ENCODE data around the gene ITGA8.
"Not testable (repeated sequence)": the region's sequence is repeated elsewhere in the genome, so short reads cannot be mapped to it uniquely, and the experiment has no call there.

ITGA8 gene

GRCh38 chr10:15570738-15571339 is 148.9 kb downstream of the ITGA8 start:
- CTCF ChIA-PET, result interaction anchor here (0.7 kb wide), 1 partner anchor 16 kb away, joined by 6 read pairs; no protein-coding TSS in a partner anchor
- POLR2A ChIA-PET (ENCODE audit: low non-redundant PET), result no interaction called here
- DNase-seq (ENCODE audit: low spot score), result no peak
- no peak overlapping the region for H3K27ac ChIP-seq
- TF ChIP-seq CTCF (conservative IDR thresholded peaks at IDR 0.05; ENCODE audit: low read depth), result no peak

DNA sequence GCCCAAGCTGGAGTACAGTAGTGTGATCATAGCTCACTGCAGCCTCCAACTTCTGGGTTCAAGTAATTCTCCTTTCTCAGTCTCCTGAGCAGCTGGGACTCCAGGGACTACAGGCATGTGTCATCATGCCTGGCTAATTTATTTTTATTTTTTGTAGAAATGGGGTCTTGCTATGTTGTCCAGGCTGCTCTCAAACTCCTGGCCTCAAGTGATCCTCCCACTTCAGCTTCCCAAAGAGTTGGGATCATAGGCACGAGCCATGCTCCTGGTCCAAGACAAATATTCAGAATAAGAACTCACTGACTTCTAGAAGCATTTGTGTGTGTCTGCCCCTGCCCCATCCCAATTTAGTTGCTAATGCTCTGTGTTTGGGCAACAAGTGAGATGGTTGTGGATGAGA is 151.8 kb downstream of the ITGA8 start:
- ChIA-PET CTCF (interaction anchor here (0.6 kb wide), 1 partner anchor 972 kb away, joined by 3 read pairs; no protein-coding TSS in a partner anchor), POLR2A (ENCODE audit: low non-redundant PET) (no interaction called here)
- DNase-seq (ENCODE audit: low spot score), result no peak
- no peak overlapping the region for H3K27ac ChIP-seq
- TF ChIP-seq CTCF (conservative IDR thresholded peaks at IDR 0.05; ENCODE audit: low read depth), result no peak

DNA sequence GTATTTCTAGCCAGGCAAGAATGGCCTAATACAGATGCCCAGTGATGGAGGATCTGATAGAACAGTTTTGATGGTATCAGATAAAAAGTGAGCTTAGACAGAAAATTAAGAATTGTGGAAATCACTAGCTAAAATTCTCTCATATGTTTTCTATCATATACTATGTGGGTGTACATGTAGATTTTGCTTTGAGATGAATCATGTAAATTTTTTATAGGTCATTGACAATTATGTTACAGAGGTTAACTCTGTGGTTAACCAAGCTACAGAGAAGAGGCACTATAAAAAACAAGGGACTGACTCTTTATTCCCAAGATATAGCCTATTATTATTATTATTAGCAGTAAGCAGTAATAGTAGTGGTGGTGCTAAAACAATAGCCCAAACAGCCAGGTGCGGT is 156.5 kb downstream of the ITGA8 start:
- ChIA-PET CTCF (no interaction called here), POLR2A (ENCODE audit: low non-redundant PET) (no interaction called here)

GRCh38 chr10:15562578-15562977 is 157.1 kb downstream of the ITGA8 start:
- ChIA-PET POLR2A (ENCODE audit: low non-redundant PET) (no interaction called here), CTCF (no interaction called here)
- TF ChIP-seq CTCF (conservative IDR thresholded peaks at IDR 0.05; ENCODE audit: low read depth), result no peak
- no peak overlapping the region for H3K27ac ChIP-seq
- no peak for DNase-seq (ENCODE audit: low spot score)

More for the DNA sequence above, 156.5 kb downstream of the ITGA8 start:
- DNase-seq (ENCODE audit: low spot score), result no peak
- no peak overlapping the region for H3K27ac ChIP-seq
- TF ChIP-seq CTCF (conservative IDR thresholded peaks at IDR 0.05; ENCODE audit: low read depth), result no peak

DNA sequence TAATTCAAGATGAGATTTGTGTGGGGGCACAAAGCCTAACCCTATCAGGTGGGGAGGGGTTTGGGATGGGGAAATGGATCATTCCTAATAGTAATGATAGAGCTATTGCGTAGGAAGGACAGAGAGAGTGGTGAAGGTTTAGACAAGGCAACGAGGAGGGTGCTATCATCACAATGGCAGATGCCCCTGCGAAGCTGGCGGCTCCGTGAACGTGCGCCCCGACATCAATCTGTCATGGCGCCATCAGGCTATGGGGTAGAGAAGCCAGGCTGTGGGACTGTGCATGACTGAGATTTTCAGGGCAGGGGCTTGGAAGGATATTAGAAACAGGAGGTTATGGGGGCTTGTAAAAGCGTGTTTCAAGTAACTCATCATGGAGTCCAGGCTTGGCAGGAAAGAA is 157.6 kb downstream of the ITGA8 start:
- no peak for TF ChIP-seq CTCF (conservative IDR thresholded peaks at IDR 0.05; ENCODE audit: low read depth)
- no peak overlapping the region for H3K27ac ChIP-seq
- ChIA-PET POLR2A (ENCODE audit: low non-redundant PET) (no interaction called here), CTCF (no interaction called here)
- DNase-seq (ENCODE audit: low spot score), result no peak

GRCh38 chr10:15558136-15558535 is 161.6 kb downstream of the ITGA8 start:
- TF ChIP-seq CTCF (conservative IDR thresholded peaks at IDR 0.05; ENCODE audit: low read depth), result no peak
- ChIA-PET CTCF (no interaction called here), POLR2A (ENCODE audit: low non-redundant PET) (no interaction called here)
- no peak overlapping the region for H3K27ac ChIP-seq
- no peak for DNase-seq (ENCODE audit: low spot score)

GRCh38 chr10:15557168-15557567 is 162.6 kb downstream of the ITGA8 start:
- H3K27ac ChIP-seq; DNase-seq (ENCODE audit: low spot score); CTCF ChIA-PET; POLR2A ChIA-PET (ENCODE audit: low non-redundant PET): not testable (repeated sequence)
